Lower leg skin (tissue), 4 donors: ENCODE results near the gene TMEM125. TPM values are rescaled to one million over a fixed set of nuclear protein-coding genes. Genes with fewer than 3 reads are reported as not detected.

ENCODE experiments used
- DNase-seq, 2 donors: peaks; one replicate each; pipeline ENCODE4 v3.0.0-alpha.2; 2019; ENCODE audit warnings: low spot score in 2 of 2
- H3K4me3 ChIP-seq: fragments of 200-600 bp; sonication (generic); 2 replicates; pipeline ENCODE4 v1.5.1; 2017; ENCODE audit warnings: mild to moderate bottlenecking, low read depth; ENCODE audit not compliant: poor library complexity, severe bottlenecking
- POLR2A ChIP-seq, 2 donors: fragments of 450-650 bp; IDR thresholded peaks; one replicate each; pipeline ENCODE4 v1.6.1; 2016 to 2017; ENCODE audit warnings: antibody characterized with exemption in 2 of 2, mild to moderate bottlenecking in 1 of 2, moderate library complexity in 1 of 2
- WGBS, 2 donors: methylation state at CpG; one replicate each; pipeline ENCODE4 v1.1.5; 2018; 5-methylcytosine and 5-hydroxymethylcytosine counted together
- intact Hi-C: fragments of 100-400 bp; cut with DNase I; formaldehyde crosslinking; loops from one replicate; pipeline ENCODE4 v1.15.0; 2023; ENCODE audit warnings: low total_unique reads
- total RNA-seq, 4 donors: library from RNA; depleted of rRNA; stranded (reverse); fragments of >200 nt; gene quantifications; one replicate each; pipeline ENCODE4 v1.1.0, GENCODE V29; 2016
- TF ChIP-seq, protein P1 (sequence below), 3 donors: fragments of 450-650 bp; IDR thresholded peaks; one replicate each; pipeline ENCODE4 v1.5.1; 2016; ENCODE audit warnings: antibody characterized with exemption in 3 of 3, mild to moderate bottlenecking in 3 of 3, moderate library complexity in 2 of 3

Gene TMEM125
- total RNA-seq, 4 donors from 2014 or later = 13.6 to 34.5 (median 19.0) TPM

DNA sequence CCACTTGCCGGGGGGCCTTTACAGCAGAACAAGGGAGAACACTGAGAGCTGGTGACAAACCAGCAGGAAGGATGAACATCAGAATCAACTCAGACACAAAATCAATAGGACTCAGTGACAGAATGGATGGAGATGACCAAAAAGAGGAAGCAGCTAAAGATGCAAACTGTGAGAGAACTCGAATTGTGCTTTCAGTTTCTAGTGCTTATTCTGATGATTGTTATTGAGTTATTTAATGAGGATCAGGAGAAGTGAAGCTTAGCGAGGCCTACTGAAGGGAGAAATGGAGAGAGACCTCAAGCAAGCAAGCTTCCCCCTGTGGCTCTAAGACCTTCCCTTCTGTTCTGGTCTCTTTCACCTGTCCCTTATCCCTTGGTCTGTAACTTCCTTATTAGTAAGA lies 30.3 kb upstream of the TMEM125 start:
- WGBS, 2 donors = 74 to 80% methylated on average over 3 of the region's 3 CpGs
- H3K4me3 ChIP-seq = no peak overlapping the region
- TF ChIP-seq, protein P1, sequence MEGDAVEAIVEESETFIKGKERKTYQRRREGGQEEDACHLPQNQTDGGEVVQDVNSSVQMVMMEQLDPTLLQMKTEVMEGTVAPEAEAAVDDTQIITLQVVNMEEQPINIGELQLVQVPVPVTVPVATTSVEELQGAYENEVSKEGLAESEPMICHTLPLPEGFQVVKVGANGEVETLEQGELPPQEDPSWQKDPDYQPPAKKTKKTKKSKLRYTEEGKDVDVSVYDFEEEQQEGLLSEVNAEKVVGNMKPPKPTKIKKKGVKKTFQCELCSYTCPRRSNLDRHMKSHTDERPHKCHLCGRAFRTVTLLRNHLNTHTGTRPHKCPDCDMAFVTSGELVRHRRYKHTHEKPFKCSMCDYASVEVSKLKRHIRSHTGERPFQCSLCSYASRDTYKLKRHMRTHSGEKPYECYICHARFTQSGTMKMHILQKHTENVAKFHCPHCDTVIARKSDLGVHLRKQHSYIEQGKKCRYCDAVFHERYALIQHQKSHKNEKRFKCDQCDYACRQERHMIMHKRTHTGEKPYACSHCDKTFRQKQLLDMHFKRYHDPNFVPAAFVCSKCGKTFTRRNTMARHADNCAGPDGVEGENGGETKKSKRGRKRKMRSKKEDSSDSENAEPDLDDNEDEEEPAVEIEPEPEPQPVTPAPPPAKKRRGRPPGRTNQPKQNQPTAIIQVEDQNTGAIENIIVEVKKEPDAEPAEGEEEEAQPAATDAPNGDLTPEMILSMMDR (IDR thresholded peaks at IDR 0.05) = no peak
- no peak for TF ChIP-seq POLR2A (IDR thresholded peaks at IDR 0.05)
- no peak for DNase-seq
- intact Hi-C loops = no loop called here

DNA sequence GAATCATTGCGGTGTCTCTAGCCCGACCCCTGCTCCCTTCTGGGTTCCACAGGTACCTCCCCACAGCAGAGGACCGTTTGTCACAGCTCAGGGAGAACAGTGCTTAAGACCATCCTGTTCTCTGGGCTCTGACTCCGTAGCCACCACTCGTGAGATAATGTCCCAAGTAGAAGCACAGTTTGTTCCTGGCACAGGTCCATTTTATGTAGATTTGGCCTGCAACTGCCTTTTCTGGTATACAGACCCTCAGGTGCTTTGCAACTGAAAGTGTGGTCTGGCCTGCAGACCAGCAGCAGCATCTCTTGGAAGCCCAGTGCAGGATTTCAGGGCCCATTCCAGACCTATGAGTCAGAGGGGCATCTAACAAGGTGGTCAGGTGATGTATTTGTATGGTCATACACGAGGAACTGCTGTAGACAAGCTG lies 28.4 kb upstream of the TMEM125 start:
- DNase-seq = peak in 1 of 2 donors; percentile 48
- WGBS, 2 donors = 62 to 64% methylated on average over 6 of the region's 6 CpGs
- TF ChIP-seq, protein P1 (IDR thresholded peaks at IDR 0.05) = no peak
- TF ChIP-seq POLR2A (IDR thresholded peaks at IDR 0.05) = no peak
- H3K4me3 ChIP-seq = no peak overlapping the region
- intact Hi-C loops = no loop called here

DNA sequence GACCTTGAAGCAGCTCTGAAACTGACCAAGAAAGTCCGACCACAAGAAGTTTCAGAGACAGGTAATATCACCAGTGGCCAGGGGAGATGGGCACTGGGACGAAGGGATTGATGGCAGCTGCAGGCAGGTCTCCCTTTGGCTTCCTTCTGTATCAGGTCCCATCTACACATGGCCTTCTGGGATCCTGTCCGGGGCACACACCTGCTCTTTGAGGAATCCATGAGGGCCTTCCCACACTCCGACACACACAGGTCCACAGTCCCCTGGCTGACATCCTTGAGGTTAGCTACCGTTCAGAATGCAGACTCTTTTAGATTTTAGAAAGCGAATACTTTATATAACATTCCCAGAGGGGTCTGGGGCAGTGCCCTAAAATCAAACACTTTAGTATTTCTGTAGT lies 26.5 kb upstream of the TMEM125 start:
- intact Hi-C loops = no loop called here
- 91% methylated on average over 6 of the region's 6 CpGs for WGBS, 2 donors
- no peak for TF ChIP-seq POLR2A (IDR thresholded peaks at IDR 0.05)
- no peak overlapping the region for H3K4me3 ChIP-seq
- no peak for DNase-seq

DNA sequence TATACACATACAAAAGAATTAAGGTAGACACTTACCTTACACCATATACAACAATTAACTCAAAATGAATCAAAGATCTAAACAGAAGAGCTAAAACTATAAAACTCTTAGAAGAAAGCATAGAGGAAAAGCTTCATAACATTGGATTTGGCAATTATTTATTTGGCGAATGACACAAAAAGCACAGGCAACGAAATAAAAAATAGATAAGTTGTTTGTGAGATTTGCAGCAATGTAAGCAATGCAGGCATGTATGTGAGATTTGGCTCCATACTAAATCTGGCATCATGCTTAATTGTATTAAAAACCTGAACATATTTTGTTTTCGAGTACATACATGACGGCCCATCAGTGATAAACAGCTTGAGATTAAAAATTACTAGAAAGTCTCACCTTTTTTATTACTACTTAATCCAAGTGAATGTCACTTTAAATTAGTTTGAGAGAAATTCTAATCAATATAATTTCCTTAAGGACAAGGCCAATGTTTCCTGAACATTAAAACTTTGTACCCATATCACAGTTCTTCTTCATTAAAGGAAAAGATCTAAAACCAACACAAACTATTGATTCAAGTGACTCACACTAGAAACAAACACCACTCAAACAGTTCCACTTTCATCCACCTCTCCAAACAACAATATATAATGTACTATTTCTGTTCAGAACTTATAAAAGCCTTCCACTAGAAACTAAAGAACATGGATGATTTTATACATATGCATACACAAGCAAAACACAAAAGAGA lies 23.1 kb upstream of the TMEM125 start:
- intact Hi-C loops = no loop called here
- WGBS, 2 donors = 96 to 97% methylated on average over 4 of the region's 4 CpGs
- DNase-seq = no peak
- no peak for TF ChIP-seq POLR2A (IDR thresholded peaks at IDR 0.05)
- TF ChIP-seq, protein P1 (IDR thresholded peaks at IDR 0.05) = no peak
- H3K4me3 ChIP-seq = no peak overlapping the region

DNA sequence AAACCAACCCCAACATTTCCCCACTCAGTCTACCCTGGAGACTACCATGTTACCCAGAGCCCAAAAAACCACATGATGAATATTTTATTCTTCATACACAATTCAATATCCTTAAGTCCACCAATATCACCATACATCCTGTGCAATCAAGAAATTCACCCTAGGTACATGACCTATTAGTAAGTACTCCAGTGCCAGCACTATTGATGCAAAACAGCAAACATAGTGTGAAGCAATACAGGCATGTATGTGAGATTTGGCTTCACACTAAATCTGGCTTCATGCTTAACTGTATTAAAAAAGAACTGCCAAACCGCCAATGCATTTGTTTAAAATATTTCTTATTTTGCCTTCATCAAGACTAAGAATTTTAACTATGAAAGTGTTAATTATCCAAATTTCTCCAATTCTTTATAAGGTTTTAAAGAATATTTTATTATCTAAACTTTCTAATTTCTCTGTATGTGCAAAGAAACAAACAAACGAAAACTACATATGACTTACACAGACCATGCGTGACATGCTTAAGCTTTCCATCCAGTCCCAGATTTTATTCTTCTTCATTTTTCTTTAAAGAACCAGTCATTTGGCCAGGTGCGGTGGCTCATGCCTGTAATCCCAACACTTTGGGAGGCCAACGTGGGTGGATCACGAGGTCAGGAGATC lies 22.4 kb upstream of the TMEM125 start:
- peak in 1 of 2 donors; percentile 42 for DNase-seq
- intact Hi-C loops = no loop called here
- WGBS, 2 donors = 82 to 85% methylated on average over 6 of the region's 6 CpGs
- TF ChIP-seq, protein P1 (IDR thresholded peaks at IDR 0.05) = no peak
- TF ChIP-seq POLR2A (IDR thresholded peaks at IDR 0.05) = no peak
- H3K4me3 ChIP-seq = no peak overlapping the region

DNA sequence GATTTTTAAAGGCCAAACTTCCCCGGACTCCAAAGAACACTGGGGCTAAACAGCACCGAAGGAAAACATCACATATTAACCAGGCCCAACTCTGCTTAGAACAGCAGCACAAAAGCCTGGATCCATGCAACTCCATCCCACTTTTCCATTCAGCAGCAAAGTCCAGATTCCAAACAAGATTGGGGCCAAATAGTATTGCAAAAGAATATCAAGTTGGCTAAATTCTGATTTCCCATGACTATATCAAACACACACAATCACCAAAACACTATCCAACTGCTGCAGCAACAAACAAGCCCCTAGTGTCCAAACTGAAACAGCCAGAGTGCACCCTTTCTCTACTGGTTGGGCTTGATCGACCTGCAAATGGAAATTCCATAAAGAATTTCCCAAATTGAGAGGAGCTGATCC lies 19.4 kb upstream of the TMEM125 start:
- 66 to 76% methylated on average over 3 of the region's 3 CpGs for WGBS, 2 donors
- intact Hi-C loops = no loop called here
- DNase-seq = no peak
- TF ChIP-seq, protein P1 (IDR thresholded peaks at IDR 0.05) = no peak
- TF ChIP-seq POLR2A (IDR thresholded peaks at IDR 0.05) = no peak
- no peak overlapping the region for H3K4me3 ChIP-seq
